Stomach (tissue), 9 donors: ENCODE results near the gene AGAP1. TPM values are rescaled to one million over a fixed set of nuclear protein-coding genes. Genes with fewer than 3 reads are reported as not detected.

Experiments
- DNase-seq, 2 donors: peaks; one replicate each; pipeline versions ENCODE4 v3.0.0 to v3.0.0-alpha.2; 2013 to 2019
- H3K27ac ChIP-seq, 5 donors: fragments of 200-600 bp in 4 of 5; sonication (generic) in 4 of 5; one replicate each; pipeline ENCODE4 v1.5.1; 2013 to 2019; ENCODE audit warnings: mild to moderate bottlenecking in 1 of 5, moderate library complexity in 1 of 5
- H3K27me3 ChIP-seq, 3 donors: fragments of 200-600 bp; sonication (generic); one replicate each; pipeline ENCODE4 v1.5.1; 2017 to 2019; ENCODE audit warnings: mixed run types in 1 of 3
- H3K36me3 ChIP-seq, 4 donors: fragments of 200-600 bp; sonication (generic); 1 replicate in 3 of 4; 2 replicates in 1 of 4; pipeline ENCODE4 v1.5.1; 2016 to 2019
- H3K4me1 ChIP-seq, 4 donors: fragments of 200-600 bp; sonication (generic); one replicate each; pipeline ENCODE4 v1.5.1; 2016 to 2019
- H3K4me3 ChIP-seq, 4 donors: fragments of 200-600 bp; sonication (generic) in 3 of 4; one replicate each; pipeline ENCODE4 v1.5.1; 2016 to 2019; ENCODE audit warnings: mild to moderate bottlenecking in 1 of 4
- H3K9me3 ChIP-seq, 4 donors: fragments of 200-600 bp; sonication (generic); one replicate each; pipeline ENCODE4 v1.5.1; 2016 to 2019
- CTCF ChIP-seq, 7 experiments: fragments of 450-650 bp in 4 of 7; fragments of 200-600 bp in 3 of 7; sonication (generic) in 3 of 7; IDR thresholded peaks; one replicate each; pipeline ENCODE4 v1.5.1; 2016 to 2019; ENCODE audit warnings: antibody characterized with exemption in 7 of 7, control low read depth in 2 of 7, mild to moderate bottlenecking in 1 of 7
- EP300 ChIP-seq: sonication (generic); formaldehyde crosslinking; IDR thresholded peaks from one replicate; pipeline ENCODE4 v1.6.1; 2017; ENCODE audit warnings: antibody characterized with exemption
- POLR2A ChIP-seq, 4 donors: fragments of 450-650 bp; IDR thresholded peaks; one replicate each; pipeline ENCODE4 v1.6.1; 2016; ENCODE audit warnings: antibody characterized with exemption in 4 of 4, control low read depth in 2 of 4, mild to moderate bottlenecking in 1 of 4, moderate library complexity in 1 of 4
- POLR2AphosphoS5 ChIP-seq, 3 donors: sonication (generic); formaldehyde crosslinking; IDR thresholded peaks; one replicate each; pipeline ENCODE4 v1.6.1; 2016; ENCODE audit warnings: antibody characterized with exemption in 3 of 3
- WGBS, 5 donors: extraction: QIAGEN DNeasy Blood & Tissue Kit in 3 of 5; methylation state at CpG; one replicate each; pipeline versions ENCODE4 v1.1.5 to v1.1.7; 2013 to 2018; 5-methylcytosine and 5-hydroxymethylcytosine counted together
- intact Hi-C: fragments of 100-400 bp; cut with DNase I; formaldehyde crosslinking; loops from one replicate; pipeline ENCODE4 v1.15.1; 2023; ENCODE audit warnings: low total_unique reads
- polyA plus RNA-seq, 3 donors: library from polyadenylated mRNA; stranded (reverse); fragments of 200-250 nt; gene quantifications; one replicate each; pipeline ENCODE4 v1.2.3, GENCODE V29; 2013
- total RNA-seq, 5 donors: library from RNA; depleted of rRNA; stranded (reverse); fragments of >200 nt; gene quantifications; one replicate each; pipeline versions ENCODE4 v1.1.0 to v1.2.3, GENCODE V29; 2014 to 2016
- donor health status: healthy with polysubstance abuse.
- donor health status: Bipolar disorder and iron deficiency.
- donor health status: healthy.

AGAP1 gene
- total and polyA plus RNA-seq, 8 donors, result 4.2 to 139 (median 35.0) TPM

DNA sequence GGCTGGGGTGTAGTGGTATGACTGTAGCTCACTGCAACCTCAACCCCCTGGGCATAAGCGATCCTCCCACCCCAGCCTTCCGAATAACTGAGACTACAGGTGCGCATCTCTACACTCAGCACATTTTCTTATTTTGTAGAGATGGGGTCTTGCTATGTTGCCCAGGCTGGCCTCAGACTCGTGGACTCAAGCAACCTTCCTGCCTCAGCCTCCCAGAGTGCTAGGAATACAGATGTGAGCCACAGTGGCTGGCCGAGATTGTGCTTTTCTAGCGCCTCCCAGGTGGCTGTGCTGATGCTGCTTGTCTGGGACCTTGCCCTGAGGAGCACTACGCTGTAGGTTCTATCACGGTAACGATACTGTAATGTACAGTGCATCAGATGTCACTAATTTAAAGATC lies 155.6 kb downstream of the AGAP1 start:
- no peaks in the 10 kb centered on the region for H3K36me3 ChIP-seq
- 83 to 95% (median 86%) methylated on average over 7 to 9 of the region's 9 CpGs for WGBS, 5 donors
- H3K4me3 ChIP-seq, result no peak overlapping the region
- TF ChIP-seq EP300 (no peak), POLR2A (IDR thresholded peaks at IDR 0.05) (no peak), CTCF (IDR thresholded peaks at IDR 0.05) (no peak), POLR2AphosphoS5 (IDR thresholded peaks at IDR 0.05) (no peak)
- intact Hi-C loops, result no loop called here
- H3K27me3 ChIP-seq, result no peaks in the 10 kb centered on the region
- no peak overlapping the region for H3K27ac ChIP-seq
- no peak for DNase-seq
- peaks cover 0 to 11% (median 2%) of the 10 kb centered on the region in 4 donors for H3K4me1 ChIP-seq
- H3K9me3 ChIP-seq, result no peaks in the 10 kb centered on the region

DNA sequence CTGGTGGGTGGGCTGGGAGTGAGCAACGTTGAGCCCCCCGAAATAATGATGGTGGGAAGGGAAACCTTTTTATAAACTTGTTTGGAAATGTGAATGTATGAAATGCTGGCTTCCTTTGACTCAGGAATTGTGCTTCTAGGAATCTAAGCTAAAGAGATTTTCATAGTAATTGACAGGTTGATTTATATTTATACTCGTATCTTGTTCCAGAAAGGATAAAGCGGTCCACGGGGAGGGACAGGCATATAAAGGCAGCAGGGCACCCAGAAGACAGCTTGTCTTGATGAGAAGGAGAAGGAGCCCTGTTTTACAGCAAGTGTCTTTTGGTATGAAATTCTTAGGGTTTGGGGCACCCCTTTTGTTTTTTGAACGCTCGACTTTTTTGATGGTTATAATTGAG lies 157.8 kb downstream of the AGAP1 start:
- H3K27ac ChIP-seq, result no peak overlapping the region
- H3K4me1 ChIP-seq, result peaks cover 0 to 11% (median 4%) of the 10 kb centered on the region in 4 donors
- H3K4me3 ChIP-seq, result no peak overlapping the region
- 81 to 87% (median 84%) methylated on average over 7 of the region's 7 CpGs for WGBS, 5 donors
- H3K36me3 ChIP-seq, result no peaks in the 10 kb centered on the region
- intact Hi-C loops, result no loop called here
- DNase-seq, result no peak
- no peak for TF ChIP-seq EP300
- no peaks in the 10 kb centered on the region for H3K9me3 ChIP-seq
- H3K27me3 ChIP-seq, result no peaks in the 10 kb centered on the region

- 65 to 71% (median 69%) methylated on average over 9 of the region's 9 CpGs for whole genome bisulfite sequencing, 5 donors
- Histone ChIP-seq H3K36me3 (no peaks in the 10 kb centered on the region), H3K4me1 (peaks cover under 1 to 24% (median 18%) of the 10 kb centered on the region in 4 donors), H3K27me3 (no peaks in the 10 kb centered on the region), H3K9me3 (no peaks in the 10 kb centered on the region), H3K27ac (no peak overlapping the region), H3K4me3 (no peak overlapping the region)
- intact Hi-C loops, result no loop called here
- no peak for DNase-seq
- TF ChIP-seq CTCF (IDR thresholded peaks at IDR 0.05) (no peak), EP300 (no peak), POLR2A (IDR thresholded peaks at IDR 0.05) (no peak), POLR2AphosphoS5 (IDR thresholded peaks at IDR 0.05) (no peak)
Observed at GRCh38 chr2:235654103-235654813, 160.4 kb downstream of the AGAP1 start.

DNA sequence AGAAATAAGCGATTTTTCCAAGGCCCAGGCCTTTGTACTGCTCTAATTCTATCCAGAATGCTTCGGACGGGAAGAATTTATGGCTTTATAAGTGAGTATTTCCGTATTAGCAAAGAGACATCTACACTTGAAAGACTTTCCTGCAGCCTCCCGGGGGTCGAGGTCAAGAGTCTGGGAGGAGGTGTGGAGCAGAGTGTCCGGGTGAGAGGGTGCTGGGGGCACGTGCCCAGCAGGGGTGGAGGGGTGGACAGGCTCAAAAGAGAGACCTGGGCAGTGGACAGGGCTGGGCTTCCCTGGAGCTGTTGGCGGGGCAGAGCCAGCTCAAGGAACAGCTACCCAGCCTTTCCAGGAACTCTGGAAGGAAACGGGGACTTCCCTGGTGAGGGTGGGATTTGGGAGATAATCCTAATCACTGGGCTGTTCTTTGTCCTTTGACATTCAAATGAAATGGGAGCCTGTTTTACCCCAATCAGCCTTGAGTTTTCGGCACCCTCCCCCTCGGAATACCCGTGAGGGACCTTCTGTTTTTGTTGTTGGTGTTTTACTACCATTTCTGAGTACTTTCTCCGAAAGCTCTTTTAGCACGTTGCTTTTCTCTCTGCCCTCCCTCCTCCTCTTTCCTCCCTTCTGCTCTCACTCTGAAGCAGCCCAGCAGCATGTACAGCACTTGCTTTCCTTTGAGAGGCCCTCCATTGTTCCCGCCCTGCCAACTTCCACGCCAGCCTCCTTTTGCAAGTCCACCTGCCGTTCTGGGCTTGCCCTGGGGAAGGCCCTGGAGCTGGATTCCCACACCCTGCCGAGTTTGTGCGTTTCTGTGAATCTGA lies 164.7 kb downstream of the AGAP1 start:
- no peaks in the 10 kb centered on the region for H3K36me3 ChIP-seq
- no peaks in the 10 kb centered on the region for H3K9me3 ChIP-seq
- H3K27me3 ChIP-seq, result no peaks in the 10 kb centered on the region
- TF ChIP-seq POLR2AphosphoS5 (IDR thresholded peaks at IDR 0.05) (peak in 1 of 3 donors; percentile 12), POLR2A (IDR thresholded peaks at IDR 0.05) (no peak)
- H3K4me3 ChIP-seq, result no peak overlapping the region
- WGBS, 5 donors, result 24 to 31% (median 26%) methylated on average over 20 of the region's 20 CpGs
- peak overlapping the region in 4 of 5 donors; percentile 1 to 70 (median 52) for H3K27ac ChIP-seq
- intact Hi-C loops, result no loop called here
- DNase-seq, result peak in 1 of 2 donors; percentile 66
- H3K4me1 ChIP-seq, result peaks cover 3 to 44% (median 31%) of the 10 kb centered on the region in 4 donors

DNA sequence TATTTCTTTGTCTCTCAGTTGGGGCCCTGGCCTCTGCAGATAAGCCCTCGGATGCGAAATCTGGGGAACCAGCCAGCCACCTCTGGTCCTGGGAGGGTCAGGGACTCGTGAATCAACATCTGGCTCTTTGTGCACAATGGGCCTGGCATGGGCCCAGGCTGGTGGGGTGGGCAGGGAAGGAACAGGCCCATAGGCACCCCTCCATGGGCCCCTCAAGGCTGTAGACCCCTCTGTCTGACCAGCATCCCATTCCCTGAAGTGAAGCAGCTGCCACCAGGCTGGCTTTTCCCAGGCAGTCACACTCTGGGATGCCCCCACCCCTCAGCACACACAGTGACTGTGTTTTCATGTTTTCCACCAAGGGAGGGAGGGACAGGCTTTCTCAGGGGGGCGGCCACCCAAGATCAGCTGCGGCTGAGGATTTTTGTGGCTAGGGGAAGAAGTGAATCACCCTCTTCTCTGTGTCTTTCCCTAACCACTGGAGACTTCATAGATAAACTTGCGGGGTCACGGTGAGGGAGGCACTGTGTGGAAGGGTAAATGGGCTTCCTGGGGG lies 166.0 kb downstream of the AGAP1 start:
- Histone ChIP-seq H3K27ac (peak overlapping the region in 4 of 5 donors; percentile 7 to 70 (median 50)), H3K4me1 (peaks cover 3 to 46% (median 29%) of the 10 kb centered on the region in 4 donors), H3K9me3 (no peaks in the 10 kb centered on the region), H3K27me3 (no peaks in the 10 kb centered on the region), H3K4me3 (no peak overlapping the region), H3K36me3 (no peaks in the 10 kb centered on the region)
- peak in 1 of 2 donors; percentile 63 for DNase-seq
- 50 to 58% (median 53%) methylated on average over 7 of the region's 7 CpGs for WGBS, 5 donors
- intact Hi-C loops, result no loop called here
- TF ChIP-seq EP300 (no peak), POLR2AphosphoS5 (IDR thresholded peaks at IDR 0.05) (peak in 1 of 3 donors; percentile 9), POLR2A (IDR thresholded peaks at IDR 0.05) (no peak), CTCF (IDR thresholded peaks at IDR 0.05) (no peak)
